LNCAP (cell line): Measurements from ENCODE around the gene MCOLN3.

Experiments used
- CTCF ChIP-seq: fragments of 450-650 bp; IDR thresholded peaks from 2 replicates; pipeline ENCODE4 v1.5.1; 2017; ENCODE audit warnings: mild to moderate bottlenecking

Gene MCOLN3

GRCh38 chr1:85048296-85049064 lies at the start of gene MCOLN3:
MCOLN3 (minus strand) TSS chr1:85048500; CDS start chr1:85045360, 3,140 bp downstream.
- TF ChIP-seq CTCF: no peak

- TF ChIP-seq CTCF: no peak
Measured at GRCh38 chr1:85093644-85094043, 45.3 kb upstream of the MCOLN3 start.

- TF ChIP-seq CTCF: no peak
Measured at GRCh38 chr1:85091671-85092280, 43.5 kb upstream of the MCOLN3 start.

GRCh38 chr1:85090225-85090624 lies 41.9 kb upstream of the MCOLN3 start:
- TF ChIP-seq CTCF: no peak

GRCh38 chr1:85089203-85089602 lies 40.9 kb upstream of the MCOLN3 start:
- TF ChIP-seq CTCF: no peak

- no peak for TF ChIP-seq CTCF
Measured at GRCh38 chr1:85088408-85088784, 40.1 kb upstream of the MCOLN3 start.

GRCh38 chr1:85087659-85088407 lies 39.5 kb upstream of the MCOLN3 start:
- TF ChIP-seq CTCF: no peak
